ENCODE measurements around the gene FBRSL1.
"Not testable (repeated sequence)": the region's sequence is repeated elsewhere in the genome, so short reads cannot be mapped to it uniquely, and the experiment has no call there.

FBRSL1 gene

DNA sequence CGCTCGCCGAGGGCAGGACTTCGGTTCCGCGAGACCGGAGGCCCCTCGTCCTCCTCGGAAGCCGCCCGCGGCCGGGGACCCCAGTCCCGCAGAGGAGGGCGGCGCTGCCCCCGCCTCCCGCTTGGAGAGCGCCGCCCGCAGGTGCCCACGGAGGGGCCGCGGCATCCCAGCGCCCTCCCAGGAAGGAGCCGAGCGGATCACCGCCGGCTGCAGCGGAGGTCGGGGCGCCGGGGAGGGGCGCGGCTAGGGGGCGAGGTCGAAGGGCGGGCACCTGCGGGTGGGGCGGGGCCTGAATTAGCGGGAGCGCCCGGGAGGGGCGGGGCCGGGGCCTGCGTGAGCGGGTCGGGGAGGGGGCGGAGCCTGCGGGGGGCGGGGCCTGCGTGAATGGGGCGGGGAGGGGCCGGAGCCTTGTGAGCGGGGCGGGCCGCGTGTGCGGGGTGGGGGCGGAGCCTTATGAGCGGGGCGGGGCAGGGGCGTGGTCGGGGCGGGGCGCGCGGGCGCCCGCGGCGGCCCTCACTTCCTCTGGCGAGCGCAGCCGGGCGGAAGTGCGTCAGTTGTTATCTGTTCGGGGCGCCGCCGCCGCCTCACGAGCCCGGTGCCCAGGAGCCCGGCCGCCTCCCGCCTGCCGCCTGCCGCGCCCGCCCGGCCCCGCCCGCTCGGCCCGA lies at the start of gene FBRSL1:
TSS of gene FBRSL1 (plus strand) at position 550 of the 665 bp plus-strand sequence.
- peak; percentile 92 for DNase-seq

DNA sequence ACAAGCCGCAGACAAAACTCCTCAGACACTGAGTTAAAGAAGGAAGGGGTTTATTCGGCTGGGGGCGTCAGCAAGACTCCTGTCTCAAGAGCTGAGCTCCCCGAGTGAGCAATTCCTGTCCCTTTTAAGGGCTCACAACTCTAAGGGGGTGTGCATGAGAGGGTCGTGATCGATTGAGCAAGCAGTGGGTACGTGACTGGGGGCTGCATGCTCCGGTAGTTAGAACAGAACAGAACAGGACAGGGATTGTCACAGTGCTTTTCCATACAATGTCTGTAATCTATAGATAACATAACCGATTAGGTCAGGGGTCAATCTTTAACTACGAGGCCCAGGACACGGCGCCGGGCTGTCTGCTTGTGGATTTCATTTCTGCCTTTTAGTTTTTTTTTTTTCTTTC lies 49.5 kb upstream of the FBRSL1 start:
- not testable (repeated sequence) for DNase-seq

GRCh38 chr12:132441871-132442863 lies 47.8 kb upstream of the FBRSL1 start:
- no peak for DNase-seq

DNA sequence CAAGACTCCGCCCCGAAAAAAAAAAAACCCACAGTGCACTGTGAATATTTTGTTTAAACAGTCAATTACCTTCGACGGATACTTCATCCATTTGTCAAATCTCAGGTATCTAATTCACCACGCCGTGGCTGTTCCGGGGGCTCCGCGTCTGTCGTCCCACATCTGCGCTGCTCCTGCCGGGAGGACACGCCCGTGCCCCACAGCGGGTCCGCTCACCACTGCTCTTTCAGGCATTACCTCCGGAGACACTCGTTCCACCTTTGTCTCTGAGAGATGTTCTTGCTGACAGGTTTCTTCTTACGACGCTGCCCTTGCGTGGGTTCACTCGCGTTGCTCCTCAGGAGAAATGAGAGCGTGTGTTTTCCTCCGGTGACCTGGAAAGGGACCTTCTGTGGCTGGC lies 46.9 kb upstream of the FBRSL1 start:
- no peak for DNase-seq

DNA sequence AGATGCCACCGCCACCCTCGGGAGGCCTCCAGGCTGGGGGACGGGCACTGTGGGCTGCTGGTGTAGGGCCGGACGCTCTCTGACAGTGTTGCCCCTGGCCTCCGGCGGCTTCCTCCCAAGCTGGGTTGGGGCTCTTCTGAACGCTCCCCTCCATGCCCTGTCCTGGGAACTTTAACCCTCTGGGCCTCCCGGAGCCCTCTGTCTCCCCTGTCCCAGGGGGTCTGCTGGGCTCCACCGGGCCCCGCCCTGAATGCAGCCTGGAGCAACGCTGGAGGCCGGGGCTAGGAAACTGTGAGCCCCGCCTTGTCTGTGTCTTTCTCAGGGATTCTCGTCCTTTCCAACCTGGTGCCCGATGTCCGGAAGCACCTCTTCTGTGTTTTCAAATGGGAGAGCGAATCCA lies 45.7 kb upstream of the FBRSL1 start:
- no peak for DNase-seq

DNA sequence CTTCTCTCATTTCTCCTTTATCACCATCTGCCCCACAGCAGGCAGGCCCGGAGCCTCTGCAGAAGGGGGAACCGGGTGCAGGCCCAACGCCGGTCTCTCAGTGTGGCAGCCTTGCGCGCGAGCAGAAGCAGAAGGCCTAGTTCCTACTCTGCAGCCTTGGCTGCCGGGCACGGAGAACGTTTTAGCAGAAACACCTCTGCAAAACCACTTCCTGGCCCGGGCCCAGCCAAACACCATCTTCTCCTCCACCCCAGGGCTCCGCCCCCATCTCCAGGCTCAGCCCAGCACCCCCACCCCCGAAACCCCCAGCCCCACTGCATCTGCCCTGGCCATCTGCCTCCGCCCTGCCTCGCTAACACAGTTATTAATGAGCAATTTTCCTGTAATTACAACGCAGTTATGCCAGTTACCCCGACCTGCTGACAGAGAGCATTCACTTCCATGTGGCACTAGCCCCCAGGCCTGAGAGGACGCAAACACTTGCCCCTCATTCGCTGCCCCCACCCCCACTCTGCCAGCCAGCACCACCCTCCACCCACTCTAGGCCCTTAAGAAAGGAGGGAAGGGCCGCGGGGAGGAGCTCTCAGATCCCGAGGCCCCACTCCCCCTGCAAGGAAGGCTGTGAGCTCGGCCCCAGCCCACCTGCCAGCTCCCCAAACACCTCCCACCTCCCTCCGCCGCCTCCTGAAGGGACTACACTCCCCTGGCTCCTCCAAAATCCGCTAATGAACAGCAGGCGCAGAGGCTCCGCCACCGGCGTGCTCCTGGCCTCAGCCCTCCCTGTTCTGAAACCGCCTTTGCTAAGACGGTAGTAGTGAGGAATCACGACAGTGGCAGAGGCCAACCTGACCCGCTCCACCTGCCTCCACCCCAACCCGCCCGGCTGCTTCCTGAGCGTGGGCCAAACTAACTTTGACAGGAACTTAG lies 44.7 kb upstream of the FBRSL1 start:
- DNase-seq, result peak; percentile 82

DNA sequence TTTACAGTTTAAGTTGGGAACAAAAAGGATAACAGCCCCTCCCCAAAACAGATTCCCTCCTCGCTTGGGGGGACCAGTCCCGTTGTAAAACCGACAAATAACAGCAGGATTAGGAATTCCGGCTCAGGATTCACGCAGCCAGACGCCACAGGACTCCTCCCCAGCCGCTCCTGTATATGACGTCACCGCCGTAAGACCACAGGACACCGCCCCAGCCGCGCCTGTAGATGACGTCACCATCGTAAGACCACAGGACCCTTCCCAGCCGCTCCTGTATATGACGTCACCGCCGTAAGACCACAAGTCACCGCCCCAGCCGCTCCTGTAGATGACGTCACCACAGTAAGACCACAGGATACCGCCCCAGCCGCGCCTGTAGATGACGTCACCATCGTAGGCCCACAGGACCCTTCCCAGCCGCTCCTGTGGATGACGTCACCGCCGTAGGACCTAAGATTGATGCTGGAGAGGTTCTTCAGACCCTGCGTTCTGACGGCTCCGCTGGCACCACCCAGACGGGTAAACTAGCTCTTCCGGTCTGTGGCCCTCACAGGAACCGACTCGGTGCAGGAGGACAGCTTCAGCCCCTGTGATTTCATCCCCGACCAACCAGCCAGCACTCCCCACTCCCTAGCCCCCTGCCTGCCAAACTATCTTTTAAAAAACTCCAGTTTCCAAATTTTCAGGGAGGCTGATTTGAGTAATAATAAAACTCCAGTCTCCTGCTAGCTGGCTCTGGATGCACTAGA lies 43.9 kb upstream of the FBRSL1 start:
- peak; percentile 66 for DNase-seq

DNA sequence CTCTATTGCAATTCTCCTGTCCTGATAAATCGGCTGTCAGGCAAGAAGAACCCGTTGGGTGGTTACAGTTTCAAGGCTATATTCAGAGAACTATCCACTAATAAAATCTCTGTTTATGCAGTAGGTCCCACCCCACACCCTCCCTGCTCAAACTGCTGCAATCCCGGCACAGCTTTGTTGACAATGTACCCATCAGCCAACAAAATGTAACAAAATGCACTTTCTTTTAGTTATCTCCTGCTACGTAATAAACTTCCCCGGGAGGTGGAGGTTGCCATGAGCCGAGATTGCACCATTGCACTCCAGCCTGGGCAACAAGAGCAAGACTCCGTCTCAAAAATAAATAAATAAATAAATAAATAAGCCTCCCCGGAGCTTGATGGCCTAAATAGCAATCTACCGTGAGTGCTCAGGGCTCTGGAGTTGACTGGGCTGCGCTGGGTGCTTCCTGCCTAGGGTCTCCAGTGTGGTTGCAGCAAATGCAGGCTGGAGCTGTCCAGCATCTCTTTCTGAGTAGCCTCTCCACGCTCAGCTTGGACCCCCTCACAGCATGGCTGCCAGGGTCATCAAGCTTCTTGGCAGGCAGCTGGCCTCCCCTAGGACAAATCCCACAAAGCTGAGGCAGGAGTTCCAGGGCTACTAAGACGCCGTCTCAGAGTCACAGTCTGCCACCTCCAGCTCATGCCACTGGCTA lies 43.2 kb upstream of the FBRSL1 start:
- DNase-seq, result no peak

DNA sequence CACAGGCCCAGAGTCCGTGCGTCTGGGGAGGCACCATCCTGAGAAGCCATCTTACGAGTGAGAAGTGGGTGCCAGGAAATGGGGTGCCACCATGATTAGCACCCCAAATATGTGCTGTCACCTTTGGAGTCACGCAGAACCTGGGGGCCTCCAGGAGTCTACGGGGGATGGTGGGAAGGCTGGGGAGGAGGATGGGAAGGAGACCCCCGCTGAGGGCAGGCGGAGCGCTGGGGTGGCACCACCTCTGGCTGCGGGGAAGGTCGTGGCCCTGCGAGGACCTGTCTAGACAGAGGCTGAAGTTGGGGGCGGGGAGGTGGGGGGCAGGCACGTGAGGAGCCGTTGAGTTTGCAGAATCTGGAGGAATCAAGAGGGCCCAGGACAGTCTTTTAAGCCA lies 42.6 kb upstream of the FBRSL1 start:
- DNase-seq, result no peak

- no peak for DNase-seq
Measured at GRCh38 chr12:132447731-132448462, 42.1 kb upstream of the FBRSL1 start.

DNA sequence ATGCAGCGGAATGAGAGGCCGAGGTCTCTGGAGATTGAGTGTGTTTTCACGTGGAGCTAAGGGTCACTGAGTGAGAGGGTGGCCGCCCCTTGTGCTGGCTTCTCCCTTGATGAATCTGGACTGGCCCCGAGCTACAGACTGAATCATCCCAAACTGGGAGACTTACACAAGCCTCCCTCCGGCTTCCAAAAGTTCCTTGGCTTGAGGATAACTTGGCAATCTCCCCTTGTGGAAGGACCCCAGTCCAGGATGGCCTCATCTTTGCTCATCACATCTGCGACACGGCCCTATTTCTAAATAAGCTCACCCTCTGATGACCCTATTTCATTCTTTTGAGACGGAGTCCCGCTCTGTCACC lies 41.5 kb upstream of the FBRSL1 start:
- DNase-seq, result no peak

- no peak for DNase-seq
Measured at GRCh38 chr12:132449565-132450417, 40.2 kb upstream of the FBRSL1 start.

DNA sequence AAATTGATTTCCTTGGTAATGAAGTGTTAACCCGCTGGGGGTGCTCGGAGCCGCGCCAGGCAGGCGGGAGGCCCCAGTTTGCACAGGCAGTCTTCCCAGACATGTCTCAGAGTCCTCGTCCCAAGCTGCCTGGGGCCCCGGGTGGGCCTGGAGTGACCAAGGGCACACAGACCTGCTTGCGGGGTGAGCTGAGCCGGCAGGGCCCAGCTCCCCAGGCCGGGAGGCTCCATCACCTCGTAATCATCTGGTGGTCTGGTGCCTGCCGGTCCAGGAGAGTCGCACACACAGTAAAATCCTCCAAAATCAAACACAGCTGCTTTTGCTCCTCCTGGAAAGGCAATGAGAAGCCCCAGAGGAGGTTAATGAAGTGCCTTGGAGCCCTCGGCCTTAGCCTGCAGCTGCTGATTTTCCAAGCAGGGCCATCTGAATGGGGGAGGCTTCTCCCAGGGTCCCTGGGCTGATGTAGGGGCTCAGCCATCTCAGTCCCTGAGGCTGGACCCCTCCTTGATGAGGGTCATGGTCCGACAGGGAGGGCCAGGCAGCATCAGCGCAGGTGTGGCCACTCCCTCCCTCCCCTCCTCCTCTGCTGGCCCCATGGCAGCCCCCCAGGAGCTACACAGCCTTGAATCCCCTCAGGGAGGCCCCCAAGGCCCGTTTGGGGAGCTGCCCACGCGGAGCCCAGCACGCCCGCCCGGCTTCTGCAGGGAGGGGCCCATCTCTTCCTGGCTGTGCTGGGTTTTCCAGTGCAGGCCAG lies 39.4 kb upstream of the FBRSL1 start:
- no peak for DNase-seq

- no peak for DNase-seq
Measured at GRCh38 chr12:132451172-132451835, 38.6 kb upstream of the FBRSL1 start.

- DNase-seq, result no peak
Measured at GRCh38 chr12:132451836-132452195, 38.1 kb upstream of the FBRSL1 start.

DNA sequence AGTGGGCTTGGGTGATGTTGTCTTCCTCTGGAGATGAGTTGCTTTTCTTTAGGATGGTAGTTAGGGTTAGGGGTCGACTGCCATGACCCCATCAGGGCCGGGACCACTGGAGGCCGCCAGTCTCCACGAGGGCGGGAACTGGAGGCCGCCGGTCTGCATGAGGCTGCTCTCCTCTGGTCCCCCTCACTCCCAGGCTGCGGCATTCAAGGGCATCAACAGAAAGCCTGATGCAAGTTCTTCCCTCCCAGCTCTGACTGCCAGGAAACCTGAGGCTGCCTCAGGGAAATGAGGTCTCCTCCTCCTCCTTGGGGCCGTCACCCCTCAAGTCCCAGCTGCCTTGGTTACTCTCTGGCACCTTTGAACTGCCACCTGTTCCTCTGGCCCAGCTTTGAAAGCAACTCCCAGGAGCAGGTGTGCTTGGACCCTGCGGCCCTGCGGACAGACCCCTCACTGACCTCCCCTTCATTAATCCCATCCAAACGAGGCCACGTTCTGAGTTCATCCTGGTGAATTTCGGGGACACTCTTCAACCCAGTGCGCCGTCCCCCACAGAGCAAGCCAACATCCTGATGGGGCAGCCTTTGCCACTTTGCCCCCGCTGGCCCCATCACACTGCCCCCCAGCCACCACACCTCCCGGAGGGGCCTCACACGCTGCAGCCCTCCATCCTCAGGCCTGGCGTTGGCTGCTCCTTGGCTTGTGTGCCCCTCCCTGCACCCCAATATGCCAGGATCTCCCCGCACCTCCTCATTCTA lies 37.2 kb upstream of the FBRSL1 start:
- DNase-seq, result no peak

GRCh38 chr12:132453361-132454192 lies 36.4 kb upstream of the FBRSL1 start:
- DNase-seq, result no peak

Data from stimulated activated CD8-positive, alpha-beta memory T cell treated with anti-CD3 and anti-CD28 coated beads, Interleukin-4, amount 100 ng/mL, for 48 hours (primary cell).